Measurements from ENCODE around the gene ARMH3. TPM values are rescaled to one million over a fixed set of nuclear protein-coding genes. Genes with fewer than 3 reads are reported as not detected.

The ARMH3 gene
- total and polyA plus RNA-seq, 10 of the 15 experiments (the other 5 are each of a cell fraction or from before 2014, with no cell fraction given) = 13.0 to 33.0 (median 16.4) TPM

DNA sequence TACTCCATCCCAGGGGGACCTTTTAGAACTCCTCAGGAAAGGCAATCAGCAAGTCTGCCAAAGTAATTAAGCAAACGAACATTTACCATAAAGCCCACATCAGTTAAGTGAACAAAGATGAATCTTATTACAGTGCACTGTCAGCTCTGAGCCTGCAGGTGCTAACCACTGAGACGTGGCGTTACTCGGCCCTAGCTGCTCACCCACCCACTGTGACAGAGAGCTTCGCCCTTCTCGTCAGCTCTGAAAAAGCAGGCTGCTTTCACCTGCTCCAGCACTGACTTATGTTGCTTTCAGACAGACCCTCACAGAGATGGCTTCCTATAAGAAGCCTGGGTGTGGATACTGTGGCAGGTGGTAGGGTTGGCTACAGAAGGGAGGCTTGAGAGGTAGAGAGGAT, 154.6 kb downstream of the ARMH3 start (continued):
- TF ChIP-seq, protein P1, sequence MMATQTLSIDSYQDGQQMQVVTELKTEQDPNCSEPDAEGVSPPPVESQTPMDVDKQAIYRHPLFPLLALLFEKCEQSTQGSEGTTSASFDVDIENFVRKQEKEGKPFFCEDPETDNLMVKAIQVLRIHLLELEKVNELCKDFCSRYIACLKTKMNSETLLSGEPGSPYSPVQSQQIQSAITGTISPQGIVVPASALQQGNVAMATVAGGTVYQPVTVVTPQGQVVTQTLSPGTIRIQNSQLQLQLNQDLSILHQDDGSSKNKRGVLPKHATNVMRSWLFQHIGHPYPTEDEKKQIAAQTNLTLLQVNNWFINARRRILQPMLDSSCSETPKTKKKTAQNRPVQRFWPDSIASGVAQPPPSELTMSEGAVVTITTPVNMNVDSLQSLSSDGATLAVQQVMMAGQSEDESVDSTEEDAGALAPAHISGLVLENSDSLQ (IDR thresholded peaks at IDR 0.05) = peak; percentile 36; the same call in 1 of the 2 replicates
- TF ChIP-seq CREM (IDR thresholded peaks at IDR 0.05; ENCODE audit: low read depth) (peak; percentile 48; the same call in 1 of the 2 replicates), ZNF207 (IDR thresholded peaks at IDR 0.05; ENCODE audit: borderline replicate concordance) (no peak), IKZF1 (conservative IDR thresholded peaks at IDR 0.05) (peak; percentile 60; the same call in 1 of the 2 replicates), LARP7 (IDR thresholded peaks at IDR 0.05) (0 out of 2 replicates have a peak, but pooled peaks have one; percentile 7), PAX5 (IDR thresholded peaks at IDR 0.05; ENCODE audit: borderline replicate concordance, low read depth, low read length) (peak; percentile 77; the same call in 1 of the 2 replicates), SRF (IDR thresholded peaks at IDR 0.05; ENCODE audit: low read depth in 2 of 2, low read length in 2 of 2) (no peak), POLR2AphosphoS5 (IDR thresholded peaks at IDR 0.05; ENCODE audit: low read length) (peak; percentile 67), SREBF2 (IDR thresholded peaks at IDR 0.05; ENCODE audit: low read length) (no peak), MLLT1 (IDR thresholded peaks at IDR 0.05) (0 out of 2 replicates have a peak, but pooled peaks have one; percentile 58), SREBF1 (IDR thresholded peaks at IDR 0.05; ENCODE audit: low read length) (no peak), TCF3 (IDR thresholded peaks at IDR 0.05; ENCODE audit: borderline replicate concordance, insufficient read depth, low read depth, low read length) (no peak; the same call in 1 of the 2 replicates), POLR2AphosphoS2 (IDR thresholded peaks at IDR 0.05; ENCODE audit: low read depth, low read length) (0 out of 2 replicates have a peak, but pooled peaks have one; percentile 36), BACH1 (IDR thresholded peaks at IDR 0.05; ENCODE audit: borderline replicate concordance) (peak; percentile 55; the same call in 1 of the 2 replicates), ZNF622 (IDR thresholded peaks at IDR 0.05) (no peak), BHLHE40 (IDR thresholded peaks at IDR 0.05; ENCODE audit: borderline replicate concordance in 1 of 2, low read depth in 2 of 2, low read length in 1 of 2) (peak in 1 of 2 experiments; percentile 70; a peak in 2 of 4 replicates), SMAD5 (IDR thresholded peaks at IDR 0.05; ENCODE audit: low read depth) (no peak; the same call in 1 of the 2 replicates), CHD4 (IDR thresholded peaks at IDR 0.05) (no peak), NR2C2 (IDR thresholded peaks at IDR 0.05; ENCODE audit: borderline replicate concordance, control insufficient read depth, insufficient read length, low read depth) (no peak)
- TF ChIP-seq, protein P2, sequence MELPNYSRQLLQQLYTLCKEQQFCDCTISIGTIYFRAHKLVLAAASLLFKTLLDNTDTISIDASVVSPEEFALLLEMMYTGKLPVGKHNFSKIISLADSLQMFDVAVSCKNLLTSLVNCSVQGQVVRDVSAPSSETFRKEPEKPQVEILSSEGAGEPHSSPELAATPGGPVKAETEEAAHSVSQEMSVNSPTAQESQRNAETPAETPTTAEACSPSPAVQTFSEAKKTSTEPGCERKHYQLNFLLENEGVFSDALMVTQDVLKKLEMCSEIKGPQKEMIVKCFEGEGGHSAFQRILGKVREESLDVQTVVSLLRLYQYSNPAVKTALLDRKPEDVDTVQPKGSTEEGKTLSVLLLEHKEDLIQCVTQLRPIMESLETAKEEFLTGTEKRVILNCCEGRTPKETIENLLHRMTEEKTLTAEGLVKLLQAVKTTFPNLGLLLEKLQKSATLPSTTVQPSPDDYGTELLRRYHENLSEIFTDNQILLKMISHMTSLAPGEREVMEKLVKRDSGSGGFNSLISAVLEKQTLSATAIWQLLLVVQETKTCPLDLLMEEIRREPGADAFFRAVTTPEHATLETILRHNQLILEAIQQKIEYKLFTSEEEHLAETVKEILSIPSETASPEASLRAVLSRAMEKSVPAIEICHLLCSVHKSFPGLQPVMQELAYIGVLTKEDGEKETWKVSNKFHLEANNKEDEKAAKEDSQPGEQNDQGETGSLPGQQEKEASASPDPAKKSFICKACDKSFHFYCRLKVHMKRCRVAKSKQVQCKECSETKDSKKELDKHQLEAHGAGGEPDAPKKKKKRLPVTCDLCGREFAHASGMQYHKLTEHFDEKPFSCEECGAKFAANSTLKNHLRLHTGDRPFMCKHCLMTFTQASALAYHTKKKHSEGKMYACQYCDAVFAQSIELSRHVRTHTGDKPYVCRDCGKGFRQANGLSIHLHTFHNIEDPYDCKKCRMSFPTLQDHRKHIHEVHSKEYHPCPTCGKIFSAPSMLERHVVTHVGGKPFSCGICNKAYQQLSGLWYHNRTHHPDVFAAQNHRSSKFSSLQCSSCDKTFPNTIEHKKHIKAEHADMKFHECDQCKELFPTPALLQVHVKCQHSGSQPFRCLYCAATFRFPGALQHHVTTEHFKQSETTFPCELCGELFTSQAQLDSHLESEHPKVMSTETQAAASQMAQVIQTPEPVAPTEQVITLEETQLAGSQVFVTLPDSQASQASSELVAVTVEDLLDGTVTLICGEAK (IDR thresholded peaks at IDR 0.05; ENCODE audit: borderline replicate concordance) = no peak
- TF ChIP-seq, protein P3, sequence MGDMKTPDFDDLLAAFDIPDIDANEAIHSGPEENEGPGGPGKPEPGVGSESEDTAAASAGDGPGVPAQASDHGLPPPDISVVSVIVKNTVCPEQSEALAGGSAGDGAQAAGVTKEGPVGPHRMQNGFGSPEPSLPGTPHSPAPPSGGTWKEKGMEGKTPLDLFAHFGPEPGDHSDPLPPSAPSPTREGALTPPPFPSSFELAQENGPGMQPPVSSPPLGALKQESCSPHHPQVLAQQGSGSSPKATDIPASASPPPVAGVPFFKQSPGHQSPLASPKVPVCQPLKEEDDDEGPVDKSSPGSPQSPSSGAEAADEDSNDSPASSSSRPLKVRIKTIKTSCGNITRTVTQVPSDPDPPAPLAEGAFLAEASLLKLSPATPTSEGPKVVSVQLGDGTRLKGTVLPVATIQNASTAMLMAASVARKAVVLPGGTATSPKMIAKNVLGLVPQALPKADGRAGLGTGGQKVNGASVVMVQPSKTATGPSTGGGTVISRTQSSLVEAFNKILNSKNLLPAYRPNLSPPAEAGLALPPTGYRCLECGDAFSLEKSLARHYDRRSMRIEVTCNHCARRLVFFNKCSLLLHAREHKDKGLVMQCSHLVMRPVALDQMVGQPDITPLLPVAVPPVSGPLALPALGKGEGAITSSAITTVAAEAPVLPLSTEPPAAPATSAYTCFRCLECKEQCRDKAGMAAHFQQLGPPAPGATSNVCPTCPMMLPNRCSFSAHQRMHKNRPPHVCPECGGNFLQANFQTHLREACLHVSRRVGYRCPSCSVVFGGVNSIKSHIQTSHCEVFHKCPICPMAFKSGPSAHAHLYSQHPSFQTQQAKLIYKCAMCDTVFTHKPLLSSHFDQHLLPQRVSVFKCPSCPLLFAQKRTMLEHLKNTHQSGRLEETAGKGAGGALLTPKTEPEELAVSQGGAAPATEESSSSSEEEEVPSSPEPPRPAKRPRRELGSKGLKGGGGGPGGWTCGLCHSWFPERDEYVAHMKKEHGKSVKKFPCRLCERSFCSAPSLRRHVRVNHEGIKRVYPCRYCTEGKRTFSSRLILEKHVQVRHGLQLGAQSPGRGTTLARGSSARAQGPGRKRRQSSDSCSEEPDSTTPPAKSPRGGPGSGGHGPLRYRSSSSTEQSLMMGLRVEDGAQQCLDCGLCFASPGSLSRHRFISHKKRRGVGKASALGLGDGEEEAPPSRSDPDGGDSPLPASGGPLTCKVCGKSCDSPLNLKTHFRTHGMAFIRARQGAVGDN (IDR thresholded peaks at IDR 0.05) = peak; percentile 97
